SU-DHL-6 (cell line): Measurements from ENCODE around the gene MAP3K20.

Experiments used
- H2AFZ ChIP-seq: fragments of 200-600 bp; sonication (generic); 2 replicates; pipeline ENCODE4 v1.6.1; 2014; ENCODE audit warnings: low read depth, mild to moderate bottlenecking, moderate library complexity, mixed read lengths, antibody characterized with exemption, low read length; ENCODE audit not compliant: severe bottlenecking
- H3F3A ChIP-seq: fragments of 200-600 bp; shearing (Covaris generic); 2 replicates; pipeline ENCODE4 v1.6.0; 2016; ENCODE audit warnings: antibody characterized with exemption, mild to moderate bottlenecking; ENCODE audit not compliant: insufficient read depth
- H3K27ac ChIP-seq: fragments of 200-600 bp; sonication (generic); 2 replicates; pipeline ENCODE4 v1.5.1; 2016; ENCODE audit warnings: low read depth, mild to moderate bottlenecking, low read length, moderate library complexity, mixed read lengths
- H3K27me3 ChIP-seq: fragments of 200-600 bp; sonication (generic), shearing (Covaris generic); 2 replicates; pipeline ENCODE4 v1.6.0; 2014; ENCODE audit warnings: mild to moderate bottlenecking, low read length
- H3K36me3 ChIP-seq: fragments of 200-600 bp; sonication (generic); 2 replicates; pipeline ENCODE4 v1.6.1; 2014; ENCODE audit warnings: mild to moderate bottlenecking, low read length, mixed read lengths
- H3K4me2 ChIP-seq: fragments of 300-600, 200-600 bp; shearing (Covaris generic), sonication (generic); 2 replicates; pipeline ENCODE4 v1.6.0; 2014; ENCODE audit warnings: low read length, low read depth, mild to moderate bottlenecking; ENCODE audit not compliant: poor library complexity, severe bottlenecking
- H3K4me3 ChIP-seq: fragments of 200-600 bp; sonication (generic); 2 replicates; pipeline ENCODE4 v1.5.1; 2014; ENCODE audit warnings: antibody characterized with exemption, low read length, mild to moderate bottlenecking, mixed read lengths; ENCODE audit not compliant: insufficient read depth, poor library complexity, severe bottlenecking
- H3K79me2 ChIP-seq: fragments of 200-600 bp; sonication (generic); 2 replicates; pipeline ENCODE4 v1.6.1; 2014; ENCODE audit warnings: mild to moderate bottlenecking, low read length, moderate library complexity; ENCODE audit not compliant: insufficient read depth
- H3K9ac ChIP-seq: fragments of 200-600 bp; sonication (generic); 2 replicates; pipeline ENCODE4 v1.7.0; 2014; ENCODE audit warnings: mild to moderate bottlenecking, low read length
- H3K9me2 ChIP-seq: fragments of 200-600 bp; sonication (generic); replicated peaks from 2 replicates; pipeline ENCODE4 v1.6.1; 2014; ENCODE audit warnings: low read length; ENCODE audit not compliant: insufficient read depth
- H3K9me3 ChIP-seq: fragments of 200-600 bp; sonication (generic); 2 replicates; pipeline ENCODE4 v1.6.1; 2014; ENCODE audit warnings: low read length, mixed read lengths; ENCODE audit not compliant: insufficient read depth
- H4K20me1 ChIP-seq: fragments of 200-600 bp; sonication (generic); 2 replicates; pipeline ENCODE4 v1.6.1; 2014; ENCODE audit warnings: low read depth, mild to moderate bottlenecking, antibody characterized with exemption, low read length, moderate library complexity, mixed read lengths
- EZH2phosphoT487 ChIP-seq: fragments of 200-600 bp; sonication (generic), shearing (Covaris generic); conservative IDR thresholded peaks from 2 replicates; pipeline ENCODE4 v1.6.1; 2018; ENCODE audit warnings: mild to moderate bottlenecking, antibody characterized with exemption, low read length, moderate library complexity, mixed read lengths
- TF ChIP-seq, protein P1 (sequence below): fragments of 200-600 bp; sonication (generic); IDR thresholded peaks from one replicate; pipeline ENCODE4 v1.5.1; 2017; ENCODE audit warnings: antibody characterized with exemption, mild to moderate bottlenecking, low read length, moderate library complexity; ENCODE audit not compliant: insufficient read depth, poor library complexity, severe bottlenecking

MAP3K20 gene

DNA sequence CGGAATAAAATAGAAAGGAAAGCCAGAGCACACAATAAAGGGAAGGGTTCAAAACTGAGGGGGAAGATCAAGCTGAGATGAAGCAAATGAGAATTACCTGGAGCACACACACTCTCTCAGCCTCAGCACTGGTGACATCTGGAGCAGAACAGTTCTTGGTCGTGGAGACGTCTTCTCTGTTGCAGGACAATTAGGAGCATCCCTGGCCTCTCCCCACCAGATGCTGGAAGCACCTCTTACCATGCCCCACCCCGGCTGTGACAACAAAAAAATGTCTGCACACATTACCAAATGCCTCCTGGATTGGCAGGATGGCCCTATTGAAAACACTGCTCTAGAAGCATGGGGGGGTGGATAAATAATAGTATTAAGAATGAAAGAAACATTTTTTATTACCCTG is 43.6 kb upstream of the MAP3K20 start:
- Histone ChIP-seq H3K9ac (no peak overlapping the region), H3K9me2 (no peaks in the 10 kb centered on the region), H3K79me2 (no peaks in the 10 kb centered on the region), H3K27me3 (no peaks in the 10 kb centered on the region), H4K20me1 (no peaks in the 10 kb centered on the region), H3K4me2 (no peak overlapping the region), H3F3A (no peaks in the 10 kb centered on the region), H2AFZ (no peak overlapping the region), H3K4me3 (no peak overlapping the region), H3K27ac (no peak overlapping the region), H3K9me3 (no peaks in the 10 kb centered on the region), H3K36me3 (no peaks in the 10 kb centered on the region)
- TF ChIP-seq, protein P1, sequence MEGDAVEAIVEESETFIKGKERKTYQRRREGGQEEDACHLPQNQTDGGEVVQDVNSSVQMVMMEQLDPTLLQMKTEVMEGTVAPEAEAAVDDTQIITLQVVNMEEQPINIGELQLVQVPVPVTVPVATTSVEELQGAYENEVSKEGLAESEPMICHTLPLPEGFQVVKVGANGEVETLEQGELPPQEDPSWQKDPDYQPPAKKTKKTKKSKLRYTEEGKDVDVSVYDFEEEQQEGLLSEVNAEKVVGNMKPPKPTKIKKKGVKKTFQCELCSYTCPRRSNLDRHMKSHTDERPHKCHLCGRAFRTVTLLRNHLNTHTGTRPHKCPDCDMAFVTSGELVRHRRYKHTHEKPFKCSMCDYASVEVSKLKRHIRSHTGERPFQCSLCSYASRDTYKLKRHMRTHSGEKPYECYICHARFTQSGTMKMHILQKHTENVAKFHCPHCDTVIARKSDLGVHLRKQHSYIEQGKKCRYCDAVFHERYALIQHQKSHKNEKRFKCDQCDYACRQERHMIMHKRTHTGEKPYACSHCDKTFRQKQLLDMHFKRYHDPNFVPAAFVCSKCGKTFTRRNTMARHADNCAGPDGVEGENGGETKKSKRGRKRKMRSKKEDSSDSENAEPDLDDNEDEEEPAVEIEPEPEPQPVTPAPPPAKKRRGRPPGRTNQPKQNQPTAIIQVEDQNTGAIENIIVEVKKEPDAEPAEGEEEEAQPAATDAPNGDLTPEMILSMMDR, result no peak
- no peak for TF ChIP-seq EZH2phosphoT487

- Histone ChIP-seq H3K4me3 (no peak overlapping the region), H4K20me1 (no peaks in the 10 kb centered on the region), H3K27ac (no peak overlapping the region), H3K36me3 (no peaks in the 10 kb centered on the region), H2AFZ (no peak overlapping the region), H3K9ac (no peak overlapping the region), H3K9me3 (no peaks in the 10 kb centered on the region), H3K79me2 (no peaks in the 10 kb centered on the region), H3K9me2 (no peaks in the 10 kb centered on the region), H3K27me3 (no peaks in the 10 kb centered on the region), H3K4me2 (no peak overlapping the region), H3F3A (no peaks in the 10 kb centered on the region)
- TF ChIP-seq, protein P1, result no peak
- no peak for TF ChIP-seq EZH2phosphoT487
Measured at GRCh38 chr2:173033084-173033483, 42.6 kb upstream of the MAP3K20 start.

GRCh38 chr2:173034143-173034542 is 41.5 kb upstream of the MAP3K20 start:
- no peaks in the 10 kb centered on the region for H3K36me3 ChIP-seq
- H3K9ac ChIP-seq, result no peak overlapping the region
- no peak overlapping the region for H3K4me2 ChIP-seq
- H3K79me2 ChIP-seq, result no peaks in the 10 kb centered on the region
- no peaks in the 10 kb centered on the region for H3K27me3 ChIP-seq
- H3K9me2 ChIP-seq, result no peaks in the 10 kb centered on the region
- H3K9me3 ChIP-seq, result no peaks in the 10 kb centered on the region
- no peaks in the 10 kb centered on the region for H3F3A ChIP-seq
- TF ChIP-seq EZH2phosphoT487, result no peak
- TF ChIP-seq, protein P1, result no peak
- no peak overlapping the region for H3K4me3 ChIP-seq
- no peak overlapping the region for H2AFZ ChIP-seq
- no peaks in the 10 kb centered on the region for H4K20me1 ChIP-seq
- no peak overlapping the region for H3K27ac ChIP-seq
